Measurements from ENCODE around the gene GSTO2.
"Not testable (repeated sequence)": the region's sequence is repeated elsewhere in the genome, so short reads cannot be mapped to it uniquely, and the experiment has no call there.

Gene GSTO2

DNA sequence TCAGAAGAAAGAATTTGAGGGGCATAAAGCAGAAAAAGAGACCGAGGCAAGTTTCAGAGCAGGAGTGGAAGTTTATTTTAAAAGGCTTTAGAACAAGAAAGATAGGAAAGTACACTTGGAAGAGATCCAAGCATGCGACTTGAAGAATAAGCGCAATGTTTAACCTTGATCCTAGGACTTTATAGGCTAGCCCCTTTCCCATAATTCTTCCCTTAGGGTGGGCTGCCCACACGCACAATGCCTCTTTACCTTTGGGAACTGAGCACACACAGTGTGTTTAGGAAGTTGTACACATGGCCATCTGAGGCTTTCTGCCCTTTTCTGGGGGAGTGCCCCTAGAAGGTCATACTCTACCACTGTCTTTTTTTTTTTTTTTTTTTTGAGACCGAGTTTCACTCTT, 25.5 kb upstream of the GSTO2 start:
- H3K4me3 Mint-ChIP-seq = no peak overlapping the region
- no peaks in the 10 kb centered on the region for H3K9me3 Mint-ChIP-seq
- peaks cover 7% of the 10 kb centered on the region for H3K27me3 Mint-ChIP-seq (ENCODE audit: low read depth)
- H3K4me1 Mint-ChIP-seq = no peaks in the 10 kb centered on the region
- TF ChIP-seq, protein P1, sequence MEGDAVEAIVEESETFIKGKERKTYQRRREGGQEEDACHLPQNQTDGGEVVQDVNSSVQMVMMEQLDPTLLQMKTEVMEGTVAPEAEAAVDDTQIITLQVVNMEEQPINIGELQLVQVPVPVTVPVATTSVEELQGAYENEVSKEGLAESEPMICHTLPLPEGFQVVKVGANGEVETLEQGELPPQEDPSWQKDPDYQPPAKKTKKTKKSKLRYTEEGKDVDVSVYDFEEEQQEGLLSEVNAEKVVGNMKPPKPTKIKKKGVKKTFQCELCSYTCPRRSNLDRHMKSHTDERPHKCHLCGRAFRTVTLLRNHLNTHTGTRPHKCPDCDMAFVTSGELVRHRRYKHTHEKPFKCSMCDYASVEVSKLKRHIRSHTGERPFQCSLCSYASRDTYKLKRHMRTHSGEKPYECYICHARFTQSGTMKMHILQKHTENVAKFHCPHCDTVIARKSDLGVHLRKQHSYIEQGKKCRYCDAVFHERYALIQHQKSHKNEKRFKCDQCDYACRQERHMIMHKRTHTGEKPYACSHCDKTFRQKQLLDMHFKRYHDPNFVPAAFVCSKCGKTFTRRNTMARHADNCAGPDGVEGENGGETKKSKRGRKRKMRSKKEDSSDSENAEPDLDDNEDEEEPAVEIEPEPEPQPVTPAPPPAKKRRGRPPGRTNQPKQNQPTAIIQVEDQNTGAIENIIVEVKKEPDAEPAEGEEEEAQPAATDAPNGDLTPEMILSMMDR (IDR thresholded peaks at IDR 0.05; ENCODE audit: unreplicated experiment in 3 of 3) = no peak
- no peak overlapping the region for H3K27ac Mint-ChIP-seq
- H3K36me3 Mint-ChIP-seq (ENCODE audit: low read depth) = peaks cover 5% of the 10 kb centered on the region

DNA sequence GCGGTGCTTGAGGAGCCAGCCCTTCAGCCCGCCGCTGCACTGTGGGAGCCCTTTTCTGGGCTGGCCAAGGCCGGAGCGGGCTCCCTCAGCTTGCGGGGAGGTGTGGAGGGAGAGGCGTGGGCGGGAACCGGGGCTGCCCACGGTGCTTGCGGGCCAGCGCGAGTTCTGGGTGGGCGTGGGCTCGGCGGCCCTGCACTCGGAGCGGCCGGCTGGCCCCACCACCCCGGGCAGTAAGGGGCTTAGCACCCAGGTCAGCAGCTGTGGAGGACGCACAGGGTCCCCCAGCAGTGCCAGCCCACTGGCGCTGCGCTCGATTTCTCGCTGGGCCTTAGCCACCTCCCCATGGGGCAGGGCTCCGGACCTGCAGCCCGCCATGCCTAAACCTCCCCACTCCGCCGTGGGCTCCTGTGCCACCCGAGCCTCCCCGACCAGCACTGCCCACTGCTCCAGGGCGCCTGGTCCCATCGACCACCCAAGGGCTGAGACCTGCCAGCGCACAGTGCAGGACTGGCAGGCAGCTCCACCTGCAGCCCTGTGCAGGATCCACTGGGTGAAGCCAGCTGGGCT, 23.8 kb upstream of the GSTO2 start:
- TF ChIP-seq, protein P1 (IDR thresholded peaks at IDR 0.05; ENCODE audit: unreplicated experiment in 3 of 3) = no peak
- no peak overlapping the region for H3K27ac Mint-ChIP-seq
- no peaks in the 10 kb centered on the region for H3K4me1 Mint-ChIP-seq
- H3K27me3 Mint-ChIP-seq (ENCODE audit: low read depth) = peaks cover 11% of the 10 kb centered on the region
- H3K9me3 Mint-ChIP-seq = no peaks in the 10 kb centered on the region
- H3K4me3 Mint-ChIP-seq = no peak overlapping the region
- peaks cover 5% of the 10 kb centered on the region for H3K36me3 Mint-ChIP-seq (ENCODE audit: low read depth)

DNA sequence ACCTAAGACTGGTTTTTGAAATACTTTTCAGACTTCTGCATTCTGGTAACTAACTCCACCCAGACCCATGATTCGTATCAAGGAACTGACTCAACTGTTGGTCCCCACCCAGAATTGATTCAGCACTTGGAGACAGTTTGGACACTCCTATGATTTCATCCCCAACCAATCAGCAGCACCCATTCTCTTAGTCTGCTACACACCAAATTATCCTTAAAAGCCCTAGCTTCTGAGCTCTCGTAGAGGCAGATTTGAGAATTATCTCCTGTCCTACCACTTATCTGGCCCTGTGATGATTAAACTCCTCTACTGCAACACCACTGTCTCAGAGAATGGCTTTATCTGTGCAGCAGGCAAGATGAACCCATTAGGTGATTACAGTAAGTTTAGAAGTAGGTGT, 22.0 kb upstream of the GSTO2 start:
- TF ChIP-seq, protein P1 (IDR thresholded peaks at IDR 0.05; ENCODE audit: unreplicated experiment in 3 of 3) = no peak
- H3K27me3 Mint-ChIP-seq (ENCODE audit: low read depth) = peaks cover 6% of the 10 kb centered on the region
- no peaks in the 10 kb centered on the region for H3K9me3 Mint-ChIP-seq
- no peak overlapping the region for H3K27ac Mint-ChIP-seq
- no peak overlapping the region for H3K4me3 Mint-ChIP-seq
- no peaks in the 10 kb centered on the region for H3K4me1 Mint-ChIP-seq
- H3K36me3 Mint-ChIP-seq (ENCODE audit: low read depth) = peaks cover 5% of the 10 kb centered on the region

DNA sequence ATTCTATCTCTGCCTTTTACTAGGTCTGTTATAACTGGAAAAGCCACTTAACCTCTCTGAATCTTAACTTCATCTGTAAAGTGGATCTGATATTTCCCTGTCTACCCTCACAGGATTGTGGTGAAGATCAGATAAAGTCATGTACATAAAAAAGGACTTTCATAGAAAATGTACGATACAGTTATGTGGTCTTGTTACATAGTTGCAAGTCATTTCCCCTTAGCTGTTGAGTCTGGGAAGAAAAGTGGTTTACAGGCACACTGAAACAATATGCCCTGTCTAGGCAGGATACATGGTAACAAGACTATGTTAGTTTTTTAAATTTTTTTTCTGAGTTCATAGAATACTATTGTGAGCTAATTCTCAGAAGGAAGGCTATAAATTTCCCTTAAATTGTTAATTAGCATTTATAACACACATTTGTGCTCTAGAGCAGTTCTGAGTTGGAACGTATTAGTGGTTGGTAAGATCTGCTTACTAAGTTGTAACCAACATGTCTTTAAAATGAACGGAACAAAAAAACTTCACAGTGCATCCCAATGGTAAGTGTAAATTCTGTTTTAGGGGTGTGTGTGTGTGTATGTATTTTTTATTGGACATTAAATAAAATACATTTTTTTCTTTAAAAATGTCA, 21.4 kb upstream of the GSTO2 start:
- no peaks in the 10 kb centered on the region for H3K9me3 Mint-ChIP-seq
- no peaks in the 10 kb centered on the region for H3K4me1 Mint-ChIP-seq
- H3K4me3 Mint-ChIP-seq = no peak overlapping the region
- TF ChIP-seq, protein P1 (IDR thresholded peaks at IDR 0.05; ENCODE audit: unreplicated experiment in 3 of 3) = no peak
- peaks cover 5% of the 10 kb centered on the region for H3K36me3 Mint-ChIP-seq (ENCODE audit: low read depth)
- peaks cover 6% of the 10 kb centered on the region for H3K27me3 Mint-ChIP-seq (ENCODE audit: low read depth)
- no peak overlapping the region for H3K27ac Mint-ChIP-seq

DNA sequence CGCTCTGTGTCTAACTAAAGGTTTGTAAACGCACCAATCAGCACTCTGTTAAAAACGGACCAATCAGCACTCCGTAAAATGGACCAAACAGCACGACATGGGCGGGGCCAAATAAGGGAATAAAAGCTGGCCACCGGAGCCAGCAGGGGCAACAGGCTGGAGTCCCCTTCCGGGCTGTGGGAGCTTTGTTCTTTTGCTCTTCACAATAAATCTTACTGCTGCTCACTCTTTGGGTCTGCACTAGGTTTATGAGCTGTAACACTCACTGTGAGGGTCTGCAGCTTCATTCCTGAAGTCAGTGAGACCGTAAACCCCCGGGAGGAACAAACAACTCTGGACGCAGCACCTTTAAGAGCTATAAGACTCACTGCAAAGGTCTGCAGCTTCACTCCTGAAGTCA, 20.1 kb upstream of the GSTO2 start:
- not testable (repeated sequence) for H3K36me3 Mint-ChIP-seq (ENCODE audit: low read depth); H3K27ac Mint-ChIP-seq; H3K4me1 Mint-ChIP-seq; H3K27me3 Mint-ChIP-seq (ENCODE audit: low read depth); H3K4me3 Mint-ChIP-seq; H3K9me3 Mint-ChIP-seq

DNA sequence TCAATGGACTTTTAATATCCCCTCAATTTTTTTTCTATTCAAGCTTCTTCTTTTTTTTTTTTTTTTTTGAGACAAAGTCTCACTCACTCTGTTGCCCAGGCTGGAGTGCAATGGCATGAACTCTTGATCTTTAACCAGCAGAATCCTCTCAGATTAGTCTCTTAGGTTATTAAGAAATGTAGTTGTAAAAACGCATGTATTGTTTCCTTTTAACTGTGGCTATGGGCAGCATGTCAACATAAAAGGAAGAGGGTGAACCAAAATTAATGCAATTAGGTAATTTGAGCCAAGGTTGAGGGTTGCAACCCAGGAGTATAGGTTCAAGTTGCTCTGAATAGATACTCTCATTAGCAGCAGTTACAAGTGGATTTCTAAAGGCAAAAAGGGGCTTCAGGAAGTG, 18.6 kb upstream of the GSTO2 start:
- H3K9me3 Mint-ChIP-seq = no peaks in the 10 kb centered on the region
- no peak overlapping the region for H3K27ac Mint-ChIP-seq
- peaks cover 5% of the 10 kb centered on the region for H3K36me3 Mint-ChIP-seq (ENCODE audit: low read depth)
- H3K4me3 Mint-ChIP-seq = no peak overlapping the region
- TF ChIP-seq, protein P1 (IDR thresholded peaks at IDR 0.05; ENCODE audit: unreplicated experiment in 3 of 3) = no peak
- peaks cover 6% of the 10 kb centered on the region for H3K27me3 Mint-ChIP-seq (ENCODE audit: low read depth)
- H3K4me1 Mint-ChIP-seq = peaks cover 8% of the 10 kb centered on the region
